ENCODE results near the gene CFAP61. TPM values are rescaled to one million over a fixed set of nuclear protein-coding genes. Genes with fewer than 3 reads are reported as not detected.

CFAP61 gene
- polyA plus RNA-seq, 1 experiment: not detected

DNA sequence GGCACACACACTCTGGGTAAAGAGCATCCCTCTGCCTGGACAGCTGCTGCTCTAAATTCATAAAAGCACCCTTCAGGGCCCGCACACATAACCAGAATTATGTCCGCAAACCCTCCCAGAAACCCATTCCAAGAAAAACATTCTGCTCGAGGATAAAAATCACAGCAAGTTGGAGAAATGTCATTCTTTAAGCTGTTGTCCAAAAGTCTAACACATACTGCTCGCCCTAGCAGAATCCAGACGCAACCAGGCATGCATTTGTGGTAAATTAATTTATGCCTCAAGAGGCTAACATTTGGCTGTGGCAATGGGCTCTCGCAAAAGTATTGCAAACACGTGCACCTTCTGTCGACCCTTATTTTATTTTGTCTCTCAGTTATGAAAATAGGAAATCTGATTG is 199.5 kb downstream of the CFAP61 start:
- TF ChIP-seq, protein P1, sequence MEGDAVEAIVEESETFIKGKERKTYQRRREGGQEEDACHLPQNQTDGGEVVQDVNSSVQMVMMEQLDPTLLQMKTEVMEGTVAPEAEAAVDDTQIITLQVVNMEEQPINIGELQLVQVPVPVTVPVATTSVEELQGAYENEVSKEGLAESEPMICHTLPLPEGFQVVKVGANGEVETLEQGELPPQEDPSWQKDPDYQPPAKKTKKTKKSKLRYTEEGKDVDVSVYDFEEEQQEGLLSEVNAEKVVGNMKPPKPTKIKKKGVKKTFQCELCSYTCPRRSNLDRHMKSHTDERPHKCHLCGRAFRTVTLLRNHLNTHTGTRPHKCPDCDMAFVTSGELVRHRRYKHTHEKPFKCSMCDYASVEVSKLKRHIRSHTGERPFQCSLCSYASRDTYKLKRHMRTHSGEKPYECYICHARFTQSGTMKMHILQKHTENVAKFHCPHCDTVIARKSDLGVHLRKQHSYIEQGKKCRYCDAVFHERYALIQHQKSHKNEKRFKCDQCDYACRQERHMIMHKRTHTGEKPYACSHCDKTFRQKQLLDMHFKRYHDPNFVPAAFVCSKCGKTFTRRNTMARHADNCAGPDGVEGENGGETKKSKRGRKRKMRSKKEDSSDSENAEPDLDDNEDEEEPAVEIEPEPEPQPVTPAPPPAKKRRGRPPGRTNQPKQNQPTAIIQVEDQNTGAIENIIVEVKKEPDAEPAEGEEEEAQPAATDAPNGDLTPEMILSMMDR (IDR thresholded peaks at IDR 0.05; ENCODE audit: low read depth, low read length): no peak
- Histone ChIP-seq H3K9me3 (ENCODE audit: control insufficient read depth, insufficient read depth, low read length) (no peaks in the 10 kb centered on the region), H3K4me3 (ENCODE audit: low read depth, low read length) (no peak overlapping the region), H3K27me3 (ENCODE audit: control insufficient read depth, insufficient read depth, low read length) (no peaks in the 10 kb centered on the region), H3K27ac (ENCODE audit: low read depth, low read length) (no peak overlapping the region)
- POLR2A ChIA-PET: no interaction called here
- CTCF ChIA-PET: interaction anchor here (1.3 to 1.4 kb wide), 2 partner anchors 13 to 14 kb away, joined by 3 read pairs; no protein-coding TSS in a partner anchor
- no peak for DNase-seq (ENCODE audit: low read depth, low spot score)

DNA sequence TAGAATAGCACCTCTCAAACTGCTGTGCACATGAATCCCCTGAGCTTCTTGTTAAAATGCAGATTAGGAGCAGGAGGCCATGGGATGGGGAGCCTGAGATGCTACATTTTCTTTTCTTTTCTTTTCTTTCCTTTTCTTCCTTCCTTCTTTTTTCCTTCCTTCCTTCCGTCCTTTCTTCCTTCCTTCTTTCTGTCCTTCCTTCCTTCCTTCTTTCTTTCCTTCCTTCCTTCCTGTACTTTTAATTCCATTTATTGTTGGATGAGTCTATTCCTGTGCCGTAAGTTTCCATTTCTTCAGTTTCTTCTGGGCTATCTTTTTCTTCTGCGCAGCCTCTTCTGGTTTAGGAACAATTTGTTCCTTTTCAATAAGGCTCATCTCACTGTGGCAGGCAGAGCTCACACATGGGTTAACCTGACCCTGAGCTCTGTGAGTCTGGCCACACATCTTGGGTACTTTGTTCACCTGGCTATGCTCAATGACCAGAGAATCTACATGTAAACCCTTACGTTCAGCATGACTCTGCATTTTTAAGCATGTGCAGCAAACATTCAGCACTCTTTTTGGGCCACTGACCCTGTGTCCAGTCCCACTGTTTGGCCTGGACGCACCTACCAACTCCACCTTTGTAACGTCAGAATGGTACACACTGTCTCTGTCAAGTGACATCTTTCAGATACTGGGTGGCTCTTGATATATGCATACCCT is 200.9 kb downstream of the CFAP61 start:
- POLR2A ChIA-PET: no interaction called here
- Histone ChIP-seq H3K27ac (ENCODE audit: low read depth, low read length) (no peak overlapping the region), H3K4me3 (ENCODE audit: low read depth, low read length) (no peak overlapping the region), H3K27me3 (ENCODE audit: control insufficient read depth, insufficient read depth, low read length) (no peaks in the 10 kb centered on the region), H3K9me3 (ENCODE audit: control insufficient read depth, insufficient read depth, low read length) (no peaks in the 10 kb centered on the region)
- TF ChIP-seq, protein P1 (IDR thresholded peaks at IDR 0.05; ENCODE audit: low read depth, low read length): no peak
- CTCF ChIA-PET: no interaction called here
- DNase-seq (ENCODE audit: low read depth, low spot score): no peak

DNA sequence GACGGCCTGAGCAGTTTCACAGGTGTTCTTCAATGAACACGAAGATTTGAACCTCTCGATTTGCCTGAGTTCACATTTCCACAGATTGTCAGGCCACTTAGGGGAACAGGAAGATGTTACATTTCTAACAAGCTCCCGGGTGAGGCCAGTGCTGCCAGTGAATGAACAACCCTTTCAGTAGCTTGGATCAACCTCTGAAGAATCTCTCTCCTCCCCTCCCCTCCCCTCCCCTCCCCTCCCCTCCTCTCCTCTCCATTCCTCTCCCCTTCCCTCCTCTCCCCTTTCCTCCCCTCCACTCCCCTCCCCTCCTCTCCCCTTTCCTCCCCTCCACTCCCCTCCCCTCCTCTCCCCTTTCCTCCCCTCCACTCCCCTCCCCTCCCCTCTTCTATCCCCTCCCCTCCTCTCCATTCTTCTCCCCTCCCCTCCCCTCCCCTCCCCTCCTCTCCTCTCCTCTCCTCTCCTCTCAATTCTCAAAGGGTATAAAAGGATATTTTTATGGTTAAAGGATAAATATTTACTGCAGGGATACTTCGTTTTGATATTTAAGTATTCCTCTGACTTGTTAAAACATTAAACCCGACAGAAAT is 201.5 kb downstream of the CFAP61 start:
- Histone ChIP-seq H3K9me3 (ENCODE audit: control insufficient read depth, insufficient read depth, low read length) (no peaks in the 10 kb centered on the region), H3K27me3 (ENCODE audit: control insufficient read depth, insufficient read depth, low read length) (no peaks in the 10 kb centered on the region), H3K27ac (ENCODE audit: low read depth, low read length) (no peak overlapping the region), H3K4me3 (ENCODE audit: low read depth, low read length) (no peak overlapping the region)
- ChIA-PET CTCF (no interaction called here), POLR2A (no interaction called here)
- TF ChIP-seq, protein P1 (IDR thresholded peaks at IDR 0.05; ENCODE audit: low read depth, low read length): no peak
- DNase-seq (ENCODE audit: low read depth, low spot score): no peak

DNA sequence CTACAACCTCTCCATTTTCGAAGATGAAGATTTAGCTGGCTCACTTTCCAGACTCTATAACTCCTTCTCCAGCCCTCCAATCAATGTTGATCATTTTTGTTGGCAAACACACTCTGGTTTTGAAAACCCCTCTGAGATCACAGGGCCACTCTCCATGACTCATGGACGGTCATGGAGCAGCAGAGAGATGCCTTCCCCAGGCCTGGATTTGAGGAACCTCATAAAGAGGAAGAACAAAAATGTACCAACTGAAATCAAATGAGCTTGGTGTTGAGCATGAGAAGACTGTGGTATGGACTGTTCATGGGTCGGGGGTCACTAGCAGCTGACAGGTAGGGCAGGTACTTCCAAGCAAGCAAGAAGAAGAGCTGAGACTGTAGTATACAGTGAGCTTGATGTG is 202.8 kb downstream of the CFAP61 start:
- CTCF ChIA-PET: interaction anchor here (1.2 kb wide), 1 partner anchor 17 kb away, joined by 3 read pairs; no protein-coding TSS in a partner anchor

DNA sequence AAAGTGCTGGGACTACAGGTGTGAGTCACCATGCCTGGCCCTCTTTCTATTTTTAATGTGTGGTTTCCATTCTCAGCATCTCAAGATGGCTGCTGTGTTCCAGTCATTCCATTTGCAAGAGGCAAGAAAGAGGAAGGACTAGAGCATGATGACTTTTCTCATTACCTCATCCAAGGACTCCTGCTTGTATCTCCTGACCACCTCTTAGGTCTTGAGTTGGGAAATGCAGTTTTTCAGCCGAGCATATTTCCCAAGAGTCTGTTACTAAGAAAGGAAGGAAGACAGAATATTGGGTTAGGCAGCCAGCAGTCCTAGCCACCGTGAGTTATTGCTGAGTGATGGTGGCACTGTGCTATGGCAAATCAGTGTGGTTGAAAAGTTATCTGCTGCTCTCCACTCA is 207.2 kb downstream of the CFAP61 start:
- Histone ChIP-seq H3K27me3 (ENCODE audit: control insufficient read depth, insufficient read depth, low read length) (no peaks in the 10 kb centered on the region), H3K4me3 (ENCODE audit: low read depth, low read length) (no peak overlapping the region), H3K9me3 (ENCODE audit: control insufficient read depth, insufficient read depth, low read length) (no peaks in the 10 kb centered on the region), H3K27ac (ENCODE audit: low read depth, low read length) (no peak overlapping the region)
- CTCF ChIA-PET: interaction anchor here (1.3 kb wide), 1 partner anchor 23 kb away, joined by 4 read pairs; no protein-coding TSS in a partner anchor
- TF ChIP-seq, protein P1 (IDR thresholded peaks at IDR 0.05; ENCODE audit: low read depth, low read length): no peak
- no peak for DNase-seq (ENCODE audit: low read depth, low spot score)
- POLR2A ChIA-PET: no interaction called here

More for the DNA sequence above, 202.8 kb downstream of the CFAP61 start:
- H3K27ac ChIP-seq (ENCODE audit: low read depth, low read length): no peak overlapping the region
- TF ChIP-seq, protein P1 (IDR thresholded peaks at IDR 0.05; ENCODE audit: low read depth, low read length): no peak
- H3K9me3 ChIP-seq (ENCODE audit: control insufficient read depth, insufficient read depth, low read length): no peaks in the 10 kb centered on the region
- POLR2A ChIA-PET: no interaction called here
- no peak for DNase-seq (ENCODE audit: low read depth, low spot score)
- no peaks in the 10 kb centered on the region for H3K27me3 ChIP-seq (ENCODE audit: control insufficient read depth, insufficient read depth, low read length)
- no peak overlapping the region for H3K4me3 ChIP-seq (ENCODE audit: low read depth, low read length)

Data from AG04450 (cell line).